Ishikawa (cell line): Measurements from ENCODE around the gene ZNF205.

Experiments used
- RAD21 ChIP-seq: IDR thresholded peaks from 2 replicates; pipeline ENCODE4 v1.6.1; 2012; ENCODE audit warnings: low read depth
- REST ChIP-seq: IDR thresholded peaks from 2 replicates; pipeline ENCODE4 v1.6.1; 2012; ENCODE audit warnings: low read depth, mild to moderate bottlenecking
- TAF1 ChIP-seq: IDR thresholded peaks from 2 replicates; pipeline ENCODE4 v1.6.1; 2012; ENCODE audit warnings: low read depth, mild to moderate bottlenecking

GRCh38 chr16:3097266-3097665 lies 15.1 kb upstream of the ZNF205 start:
- no peak for TF ChIP-seq RAD21
- no peak for TF ChIP-seq REST
- TF ChIP-seq TAF1 = no peak
